Hepatocyte (in vitro differentiated cells): ENCODE results near the gene MRGPRF.

Experiments used
- EZH2phosphoT487 ChIP-seq: fragments of 200-600 bp; sonication (generic); IDR thresholded peaks from one replicate; pipeline ENCODE4 v1.6.1; 2018; ENCODE audit warnings: antibody characterized with exemption, mild to moderate bottlenecking, low read depth, moderate library complexity; ENCODE audit not compliant: unreplicated experiment, severe bottlenecking
- TF ChIP-seq, protein P1 (sequence below): fragments of 200-600 bp; sonication (generic); IDR thresholded peaks from 2 replicates; pipeline ENCODE4 v1.5.1; 2016; ENCODE audit warnings: antibody characterized with exemption, mild to moderate bottlenecking; ENCODE audit not compliant: poor library complexity

DNA sequence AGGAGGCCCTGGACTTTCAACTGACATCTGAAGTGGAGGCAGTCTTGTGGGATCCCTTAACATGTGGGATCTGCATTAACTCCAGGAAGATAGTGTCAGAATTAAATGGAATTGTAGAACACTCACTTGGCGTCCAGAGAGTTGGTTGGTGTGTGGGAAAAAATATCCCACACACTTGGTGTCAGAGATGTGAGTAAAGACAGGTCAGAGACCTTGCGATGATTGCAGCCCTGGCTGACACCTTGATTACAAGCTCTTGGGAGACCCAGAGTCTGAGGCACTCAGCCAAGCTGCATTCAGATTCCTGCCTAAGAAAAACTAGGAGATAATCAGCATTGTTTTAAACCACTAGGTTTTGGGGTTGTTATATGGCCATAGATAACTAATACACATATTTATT is 28.5 kb upstream of the MRGPRF start:
- TF ChIP-seq, protein P1, sequence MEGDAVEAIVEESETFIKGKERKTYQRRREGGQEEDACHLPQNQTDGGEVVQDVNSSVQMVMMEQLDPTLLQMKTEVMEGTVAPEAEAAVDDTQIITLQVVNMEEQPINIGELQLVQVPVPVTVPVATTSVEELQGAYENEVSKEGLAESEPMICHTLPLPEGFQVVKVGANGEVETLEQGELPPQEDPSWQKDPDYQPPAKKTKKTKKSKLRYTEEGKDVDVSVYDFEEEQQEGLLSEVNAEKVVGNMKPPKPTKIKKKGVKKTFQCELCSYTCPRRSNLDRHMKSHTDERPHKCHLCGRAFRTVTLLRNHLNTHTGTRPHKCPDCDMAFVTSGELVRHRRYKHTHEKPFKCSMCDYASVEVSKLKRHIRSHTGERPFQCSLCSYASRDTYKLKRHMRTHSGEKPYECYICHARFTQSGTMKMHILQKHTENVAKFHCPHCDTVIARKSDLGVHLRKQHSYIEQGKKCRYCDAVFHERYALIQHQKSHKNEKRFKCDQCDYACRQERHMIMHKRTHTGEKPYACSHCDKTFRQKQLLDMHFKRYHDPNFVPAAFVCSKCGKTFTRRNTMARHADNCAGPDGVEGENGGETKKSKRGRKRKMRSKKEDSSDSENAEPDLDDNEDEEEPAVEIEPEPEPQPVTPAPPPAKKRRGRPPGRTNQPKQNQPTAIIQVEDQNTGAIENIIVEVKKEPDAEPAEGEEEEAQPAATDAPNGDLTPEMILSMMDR, result no peak
- TF ChIP-seq EZH2phosphoT487, result no peak
